ENCODE results near the gene TBC1D22A. TPM values are rescaled to one million over a fixed set of nuclear protein-coding genes. Genes with fewer than 3 reads are reported as not detected.

TBC1D22A gene
- total and polyA plus RNA-seq, 2 donors (not counting 3 experiments of a cell fraction or from before 2014, with no cell fraction given): 26.1 to 32.4 TPM

DNA sequence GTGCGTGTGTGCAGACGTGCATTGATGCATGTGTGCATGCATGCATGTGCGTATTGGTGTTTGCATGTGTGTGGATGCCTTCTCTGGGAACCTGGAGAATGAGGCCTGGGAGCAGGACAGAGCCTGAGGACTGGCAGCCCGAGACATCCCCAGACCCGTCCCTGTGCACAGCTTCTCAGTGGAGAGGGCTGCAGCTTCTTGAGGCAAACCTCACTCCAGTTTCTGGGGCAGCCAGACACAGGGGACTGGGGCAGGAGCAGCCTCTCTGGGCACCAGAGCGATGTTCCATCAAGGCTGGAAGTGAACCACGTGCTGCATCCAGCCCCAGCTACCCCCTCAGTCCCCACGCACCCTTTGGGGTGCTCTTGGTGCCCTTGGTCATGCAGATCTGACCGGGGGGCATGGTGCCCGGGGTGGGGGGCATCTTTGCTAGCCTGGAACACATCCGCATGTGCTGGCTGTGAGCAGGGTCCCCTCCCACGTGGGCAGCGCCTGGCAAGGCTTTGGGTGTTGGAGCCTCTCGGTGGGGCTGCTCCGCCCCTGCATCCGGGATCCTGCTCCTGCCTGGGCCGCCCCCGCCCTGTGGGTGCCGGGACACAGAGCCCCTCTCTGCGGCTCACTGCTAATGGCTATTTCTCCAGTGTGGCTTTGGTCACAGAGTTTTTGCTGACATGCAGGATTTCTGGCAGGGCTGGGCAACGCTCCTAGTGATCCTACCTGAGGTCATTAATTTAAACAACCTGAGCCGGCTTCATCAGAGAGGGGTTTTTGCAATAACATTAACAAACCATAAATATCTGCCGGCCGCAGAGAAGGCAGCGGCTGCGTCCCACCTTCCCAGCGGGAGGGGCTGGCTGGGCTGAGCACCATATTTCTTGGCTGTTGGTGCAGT lies 434.7 kb downstream of the TBC1D22A start:
- FAIRE-seq (no peak), DNase-seq (ENCODE audit: low read depth, low spot score) (no peak)
- Histone ChIP-seq H2AFZ (ENCODE audit: low read depth, low read length) (no peak overlapping the region), H4K20me1 (replicated peaks; ENCODE audit: control insufficient read depth, extremely low read depth, insufficient read depth, low read length) (no peaks in the 10 kb centered on the region), H3K79me2 (ENCODE audit: control insufficient read depth, insufficient read depth, low read length) (no peaks in the 10 kb centered on the region), H3K27ac (ENCODE audit: insufficient read depth, low read depth, low read length) (no peak overlapping the region), H3K9me3 (replicated peaks; ENCODE audit: control insufficient read depth, insufficient read depth, low read length) (no peaks in the 10 kb centered on the region), H3K27me3 (ENCODE audit: control insufficient read depth in 2 of 2, insufficient read depth in 2 of 2, low read length in 2 of 2) (no peaks in the 10 kb centered on the region), H3K4me3 (replicated peaks in 1 of 3; ENCODE audit: insufficient read depth in 1 of 3, low read depth in 1 of 3, low read length in 3 of 3) (no peak overlapping the region), H3K36me3 (ENCODE audit: control insufficient read depth in 2 of 2, extremely low read depth in 1 of 2, insufficient read depth in 2 of 2, low read length in 2 of 2) (no peaks in the 10 kb centered on the region), H3K4me1 (ENCODE audit: control insufficient read depth, extremely low read depth, insufficient read depth, low read length) (no peaks in the 10 kb centered on the region), H3K9ac (replicated peaks; ENCODE audit: extremely low read depth, insufficient read depth, low read length) (no peak overlapping the region), H3K9me1 (replicated peaks; ENCODE audit: control insufficient read depth, extremely low read depth, insufficient read depth, low read length) (no peaks in the 10 kb centered on the region), H3K4me2 (ENCODE audit: insufficient read depth, low read length) (no peak overlapping the region)
- POLR2A ChIA-PET: no interaction called here
- TF ChIP-seq GATA2 (IDR thresholded peaks at IDR 0.05; ENCODE audit: insufficient read depth, insufficient read length, low read depth, low read length) (no peak), POLR2A (IDR thresholded peaks at IDR 0.05; ENCODE audit: low read depth, low read length) (no peak), EZH2 (IDR thresholded peaks at IDR 0.05; ENCODE audit: borderline replicate concordance, low read depth, low read length, severe bottlenecking) (no peak), JUN (IDR thresholded peaks at IDR 0.05; ENCODE audit: borderline replicate concordance, insufficient read depth, insufficient read length, low read depth) (no peak), FOS (IDR thresholded peaks at IDR 0.05; ENCODE audit: borderline replicate concordance, insufficient read depth, low read length) (no peak), MYC (IDR thresholded peaks at IDR 0.05; ENCODE audit: low read depth, low read length) (no peak), POLR2AphosphoS5 (IDR thresholded peaks at IDR 0.05; ENCODE audit: insufficient read depth, low read depth, low read length) (no peak)
- no TSS peak for BruUV-seq (replicated peaks)
- intact Hi-C loops (cut with micrococcal nuclease): no loop called here
- dilution Hi-C loops (cut with MboI; ENCODE audit: extremely low pct_ligation_motif_present, low sequenced_read_pairs): no loop called here
- CTCF ChIA-PET: no interaction called here
